ENCODE measurements around the gene CXorf65.

CXorf65 gene

GRCh38 chrX:71111141-71111843, 4.8 kb upstream of the CXorf65 start, which contains the start of gene IL2RG:
TSS of gene IL2RG (minus strand) at chrX:71111577. CDS start at chrX:71111539, 38 bp downstream.
- no peak within 1 kb of the TSS for H3K4me3 Mint-ChIP-seq
- peaks cover 59% of the 10 kb centered on the region for H3K4me1 Mint-ChIP-seq
- H3K9me3 Mint-ChIP-seq = peaks cover 68% of the 10 kb centered on the region
- H3K27ac Mint-ChIP-seq = no peak within 1 kb of the TSS
- peaks cover 3% of the 10 kb centered on the region for H3K27me3 Mint-ChIP-seq (ENCODE audit: low read depth, poor library complexity)
- H3K36me3 Mint-ChIP-seq (ENCODE audit: low read depth) = no peaks in the 10 kb centered on the region
- DNase-seq = no peak
- no peak for TF ChIP-seq CTCF (IDR thresholded peaks at IDR 0.05)

GRCh38 chrX:71109051-71109450, 2.5 kb upstream of the CXorf65 start:
- Mint-ChIP-seq H3K36me3 (ENCODE audit: low read depth) (no peaks in the 10 kb centered on the region), H3K4me1 (peaks cover 75% of the 10 kb centered on the region), H3K27ac (no peak overlapping the region), H3K9me3 (peaks cover 76% of the 10 kb centered on the region), H3K4me3 (no peak overlapping the region), H3K27me3 (ENCODE audit: low read depth, poor library complexity) (no peaks in the 10 kb centered on the region)
- TF ChIP-seq CTCF (IDR thresholded peaks at IDR 0.05) = no peak
- DNase-seq = no peak

GRCh38 chrX:71107762-71108360, 1.3 kb upstream of the CXorf65 start:
- Mint-ChIP-seq H3K27ac (peak overlapping the region; percentile 63), H3K27me3 (ENCODE audit: low read depth, poor library complexity) (no peaks in the 10 kb centered on the region), H3K9me3 (peaks cover 75% of the 10 kb centered on the region), H3K36me3 (ENCODE audit: low read depth) (no peaks in the 10 kb centered on the region), H3K4me1 (peaks cover 81% of the 10 kb centered on the region), H3K4me3 (peak overlapping the region; percentile 55)
- TF ChIP-seq CTCF (IDR thresholded peaks at IDR 0.05) = no peak
- DNase-seq = peak; percentile 35

GRCh38 chrX:71107245-71107644, 705 bp upstream of the CXorf65 start:
- no peaks in the 10 kb centered on the region for H3K36me3 Mint-ChIP-seq (ENCODE audit: low read depth)
- no peak for DNase-seq
- peak overlapping the region; percentile 55 for H3K4me3 Mint-ChIP-seq
- peaks cover 85% of the 10 kb centered on the region for H3K4me1 Mint-ChIP-seq
- TF ChIP-seq CTCF (IDR thresholded peaks at IDR 0.05) = no peak
- H3K9me3 Mint-ChIP-seq = peaks cover 76% of the 10 kb centered on the region
- H3K27me3 Mint-ChIP-seq (ENCODE audit: low read depth, poor library complexity) = no peaks in the 10 kb centered on the region
- peak overlapping the region; percentile 63 for H3K27ac Mint-ChIP-seq

GRCh38 chrX:71105628-71106027, 912 bp downstream of the CXorf65 start:
- no peak for DNase-seq
- no peak overlapping the region for H3K27ac Mint-ChIP-seq
- no peak for TF ChIP-seq CTCF (IDR thresholded peaks at IDR 0.05)
- H3K4me1 Mint-ChIP-seq = peaks cover 89% of the 10 kb centered on the region
- no peaks in the 10 kb centered on the region for H3K36me3 Mint-ChIP-seq (ENCODE audit: low read depth)
- no peak overlapping the region for H3K4me3 Mint-ChIP-seq
- H3K27me3 Mint-ChIP-seq (ENCODE audit: low read depth, poor library complexity) = no peaks in the 10 kb centered on the region
- peaks cover 69% of the 10 kb centered on the region for H3K9me3 Mint-ChIP-seq
